ENCODE results near the gene SH3RF1. TPM values are rescaled to one million over a fixed set of nuclear protein-coding genes. Genes with fewer than 3 reads are reported as not detected.

The SH3RF1 gene
- total RNA-seq, 6 experiments from 2014 or later, result 54.5 to 67.1 (median 57.1) TPM

DNA sequence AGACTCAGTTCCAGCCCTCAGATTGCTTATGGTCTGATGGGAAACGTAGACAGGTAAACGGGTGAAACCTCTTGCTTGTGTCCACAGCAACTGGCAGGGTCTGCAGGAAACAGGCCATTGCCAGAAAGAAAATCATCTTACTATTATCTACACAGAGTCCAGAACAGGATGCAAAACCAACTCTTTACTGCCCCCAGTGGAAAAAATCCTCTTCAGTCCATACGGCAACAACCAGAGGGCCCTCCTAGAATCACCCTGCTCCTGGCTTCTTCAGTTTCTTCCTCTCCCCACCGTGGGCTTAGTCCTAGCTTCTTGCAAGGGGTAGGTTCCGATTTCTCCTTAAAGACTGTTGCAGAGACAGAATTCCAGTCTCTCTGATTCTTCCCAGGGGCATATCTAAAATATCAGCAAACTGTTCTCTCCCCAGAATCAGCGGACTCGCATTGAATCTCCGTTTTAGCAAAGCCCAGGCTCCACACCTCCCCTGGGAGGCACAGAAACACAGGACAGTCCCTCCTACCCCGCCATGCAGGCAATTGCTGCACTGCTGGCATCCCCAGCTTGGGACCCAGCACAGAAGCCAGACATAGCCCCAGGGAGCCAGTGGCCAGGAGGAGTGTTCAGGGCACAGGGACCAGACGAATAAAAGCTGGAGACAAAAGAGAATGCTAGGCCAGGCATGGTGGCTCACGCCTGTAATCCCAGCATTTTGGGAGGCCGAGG, 41.0 kb upstream of the SH3RF1 start:
- Mint-ChIP-seq H3K4me1 (ENCODE audit: low read depth) (peaks cover 42% of the 10 kb centered on the region), H3K27ac (no peak overlapping the region), H3K4me3 (no peak overlapping the region), H3K27me3 (ENCODE audit: insufficient read depth) (no peaks in the 10 kb centered on the region), H3K9me3 (no peaks in the 10 kb centered on the region), H3K36me3 (ENCODE audit: low read depth) (no peaks in the 10 kb centered on the region)
- TF ChIP-seq, protein P1, sequence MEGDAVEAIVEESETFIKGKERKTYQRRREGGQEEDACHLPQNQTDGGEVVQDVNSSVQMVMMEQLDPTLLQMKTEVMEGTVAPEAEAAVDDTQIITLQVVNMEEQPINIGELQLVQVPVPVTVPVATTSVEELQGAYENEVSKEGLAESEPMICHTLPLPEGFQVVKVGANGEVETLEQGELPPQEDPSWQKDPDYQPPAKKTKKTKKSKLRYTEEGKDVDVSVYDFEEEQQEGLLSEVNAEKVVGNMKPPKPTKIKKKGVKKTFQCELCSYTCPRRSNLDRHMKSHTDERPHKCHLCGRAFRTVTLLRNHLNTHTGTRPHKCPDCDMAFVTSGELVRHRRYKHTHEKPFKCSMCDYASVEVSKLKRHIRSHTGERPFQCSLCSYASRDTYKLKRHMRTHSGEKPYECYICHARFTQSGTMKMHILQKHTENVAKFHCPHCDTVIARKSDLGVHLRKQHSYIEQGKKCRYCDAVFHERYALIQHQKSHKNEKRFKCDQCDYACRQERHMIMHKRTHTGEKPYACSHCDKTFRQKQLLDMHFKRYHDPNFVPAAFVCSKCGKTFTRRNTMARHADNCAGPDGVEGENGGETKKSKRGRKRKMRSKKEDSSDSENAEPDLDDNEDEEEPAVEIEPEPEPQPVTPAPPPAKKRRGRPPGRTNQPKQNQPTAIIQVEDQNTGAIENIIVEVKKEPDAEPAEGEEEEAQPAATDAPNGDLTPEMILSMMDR (IDR thresholded peaks at IDR 0.05), result peak; percentile 81
- DNase-seq, result peak; percentile 38

DNA sequence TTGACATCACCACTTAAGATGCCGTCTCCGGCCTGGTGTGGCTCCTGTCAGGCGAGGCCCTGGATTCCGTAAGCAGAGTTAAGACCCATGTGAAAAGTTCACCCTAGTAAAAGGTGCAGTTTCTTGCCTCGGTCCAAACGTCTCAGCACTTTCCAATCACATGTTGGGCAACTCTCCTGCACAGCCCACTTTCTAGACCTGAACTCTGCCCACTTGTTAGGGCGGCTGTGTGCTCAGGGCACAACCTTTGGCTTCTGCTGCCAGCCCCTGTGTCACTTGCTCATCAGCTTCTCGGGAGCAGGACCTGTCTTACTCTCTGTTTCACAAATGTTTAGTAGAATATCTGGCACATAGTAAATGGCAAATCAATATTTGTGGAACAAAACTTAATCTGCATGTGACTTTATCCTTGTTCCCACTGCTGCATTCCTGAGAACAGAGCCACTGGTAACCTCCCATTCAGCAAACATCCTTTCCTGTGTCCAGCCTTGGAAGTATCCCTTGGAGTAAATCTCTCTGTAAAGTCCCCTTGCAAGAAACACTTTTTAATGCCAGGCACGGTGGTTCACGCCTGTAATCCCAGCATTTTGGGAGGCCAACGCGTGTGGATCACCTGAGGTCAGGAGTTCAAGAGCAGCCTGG, 38.7 kb upstream of the SH3RF1 start:
- H3K27ac Mint-ChIP-seq, result no peak overlapping the region
- no peak overlapping the region for H3K4me3 Mint-ChIP-seq
- TF ChIP-seq, protein P1 (IDR thresholded peaks at IDR 0.05), result no peak
- no peaks in the 10 kb centered on the region for H3K36me3 Mint-ChIP-seq (ENCODE audit: low read depth)
- DNase-seq, result no peak
- peaks cover 30% of the 10 kb centered on the region for H3K4me1 Mint-ChIP-seq (ENCODE audit: low read depth)
- H3K27me3 Mint-ChIP-seq (ENCODE audit: insufficient read depth), result no peaks in the 10 kb centered on the region
- H3K9me3 Mint-ChIP-seq, result no peaks in the 10 kb centered on the region

DNA sequence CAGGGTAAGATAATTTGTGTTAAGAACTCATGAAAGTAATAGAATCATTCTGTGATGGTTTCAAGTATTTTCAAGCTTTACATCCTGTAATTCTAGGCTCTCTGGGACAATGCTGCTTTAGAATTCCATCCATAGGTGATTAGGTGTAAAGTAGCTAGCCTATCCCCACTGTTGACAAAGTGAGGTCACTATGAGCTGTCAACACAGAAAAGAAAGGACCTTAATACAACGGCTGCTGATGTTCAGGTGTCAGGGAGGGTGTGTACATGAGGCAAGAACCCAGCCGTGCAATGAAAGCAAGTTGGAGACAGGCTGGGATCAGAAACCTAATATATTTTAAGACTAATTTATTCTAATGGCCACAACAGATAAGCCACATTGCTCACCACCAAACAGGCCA, 36.8 kb upstream of the SH3RF1 start:
- Mint-ChIP-seq H3K36me3 (ENCODE audit: low read depth) (no peaks in the 10 kb centered on the region), H3K27ac (no peak overlapping the region), H3K27me3 (ENCODE audit: insufficient read depth) (no peaks in the 10 kb centered on the region), H3K4me1 (ENCODE audit: low read depth) (peaks cover 24% of the 10 kb centered on the region), H3K9me3 (no peaks in the 10 kb centered on the region), H3K4me3 (no peak overlapping the region)
- TF ChIP-seq, protein P1 (IDR thresholded peaks at IDR 0.05), result no peak
- DNase-seq, result no peak

DNA sequence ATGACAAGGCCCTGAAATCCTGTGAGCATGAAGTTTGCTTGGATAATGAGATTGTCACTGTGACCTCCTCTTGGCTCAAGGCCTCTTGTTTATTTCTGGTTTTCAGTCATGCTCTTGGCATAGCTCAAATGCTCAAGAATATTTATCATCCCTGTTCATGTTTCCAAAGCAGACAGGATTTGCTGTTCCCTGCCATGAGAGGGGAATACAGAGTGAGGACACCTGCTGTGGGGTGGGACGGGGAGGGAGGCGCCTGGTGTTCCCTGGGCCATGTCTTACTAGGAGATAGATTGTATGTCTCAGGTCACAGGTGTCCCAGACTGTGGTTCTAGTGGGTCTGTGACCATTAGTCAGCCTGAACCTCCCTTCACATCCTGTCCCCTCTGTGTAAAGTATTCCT, 34.9 kb upstream of the SH3RF1 start:
- Mint-ChIP-seq H3K27ac (no peak overlapping the region), H3K9me3 (no peaks in the 10 kb centered on the region), H3K27me3 (ENCODE audit: insufficient read depth) (no peaks in the 10 kb centered on the region), H3K4me1 (ENCODE audit: low read depth) (peaks cover 14% of the 10 kb centered on the region), H3K4me3 (no peak overlapping the region), H3K36me3 (ENCODE audit: low read depth) (no peaks in the 10 kb centered on the region; the same call in 1 of the 2 replicates)
- TF ChIP-seq, protein P1 (IDR thresholded peaks at IDR 0.05), result no peak
- DNase-seq, result peak; percentile 21

DNA sequence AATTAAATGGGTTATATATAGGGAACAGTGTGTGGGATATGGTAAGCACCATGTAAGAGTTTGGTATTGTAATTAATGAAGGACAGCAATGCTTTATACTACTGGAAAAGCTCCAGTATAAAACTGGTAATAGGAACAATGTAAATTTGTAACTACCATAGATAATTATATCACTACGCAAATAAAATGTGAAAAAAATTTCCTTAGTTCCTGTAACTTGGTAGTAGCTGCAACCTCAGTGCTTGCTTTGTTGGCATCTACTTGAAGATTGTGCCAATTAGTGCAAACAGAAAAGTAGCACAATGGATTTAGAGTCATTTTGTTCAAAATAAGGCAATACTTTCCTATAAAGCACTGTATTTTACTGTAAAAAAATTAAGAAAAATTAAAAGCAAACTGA, 34.4 kb upstream of the SH3RF1 start:
- Mint-ChIP-seq H3K36me3 (ENCODE audit: low read depth) (no peaks in the 10 kb centered on the region; the same call in 1 of the 2 replicates), H3K4me1 (ENCODE audit: low read depth) (peaks cover 14% of the 10 kb centered on the region), H3K27ac (no peak overlapping the region), H3K27me3 (ENCODE audit: insufficient read depth) (no peaks in the 10 kb centered on the region), H3K9me3 (no peaks in the 10 kb centered on the region), H3K4me3 (no peak overlapping the region)
- DNase-seq, result no peak
- TF ChIP-seq, protein P1 (IDR thresholded peaks at IDR 0.05), result no peak

Data from HFFc6 (cell line).